Measurements from ENCODE around the gene TRMT11. TPM values are rescaled to one million over a fixed set of nuclear protein-coding genes. Genes with fewer than 3 reads are reported as not detected.

Gene TRMT11
- total and polyA plus RNA-seq, 9 of the 15 experiments (the other 6 are each of a cell fraction or from before 2014, with no cell fraction given): 38.8 to 88.0 (median 59.8) TPM

- TF ChIP-seq ZBTB11 (CRISPR knock-in tag; IDR thresholded peaks at IDR 0.05): peak in 1 of 3 experiments; percentile 31; a peak in 1 of 6 replicates
- no peak for TF ChIP-seq POLR2AphosphoS5 (IDR thresholded peaks at IDR 0.05; ENCODE audit: control insufficient read depth, insufficient read depth, low read depth, low read length)
- TF ChIP-seq NFXL1 (CRISPR knock-in tag; IDR thresholded peaks at IDR 0.05): no peak
- no peak for TF ChIP-seq POLR2B (IDR thresholded peaks at IDR 0.05; ENCODE audit: low read depth, partially characterized antibody)
- no peak for TF ChIP-seq CCAR2 (IDR thresholded peaks at IDR 0.05; ENCODE audit: low read depth, low read length)
- TF ChIP-seq SMAD4 (CRISPR knock-in tag; conservative IDR thresholded peaks at IDR 0.05): no peak; the same call in 1 of the 2 replicates
- no peak for TF ChIP-seq ZNF583 (CRISPR knock-in tag; IDR thresholded peaks at IDR 0.05)
- TF ChIP-seq TCF3 (CRISPR knock-in tag; IDR thresholded peaks at IDR 0.05): peak; percentile 77
- no peak for TF ChIP-seq BCL6 (CRISPR knock-in tag; IDR thresholded peaks at IDR 0.05)
- no peak for TF ChIP-seq ZFP30 (CRISPR knock-in tag; IDR thresholded peaks at IDR 0.05; ENCODE audit: borderline replicate concordance)
- TF ChIP-seq ZNF699 (CRISPR knock-in tag; IDR thresholded peaks at IDR 0.05; ENCODE audit: insufficient replicate concordance): no peak
- TF ChIP-seq MIER1 (IDR thresholded peaks at IDR 0.05; ENCODE audit: low read depth): no peak
- no peak for TF ChIP-seq ZC3H11A (IDR thresholded peaks at IDR 0.05; ENCODE audit: low read depth, low read length)
- no peak for TF ChIP-seq RAD21 (CRISPR knock-in tag; conservative IDR thresholded peaks at IDR 0.05 in 1 of 2, IDR thresholded peaks at IDR 0.05 in 1 of 2)
- no peak for TF ChIP-seq SNRNP70 (optimal IDR thresholded peaks at IDR 0.05; ENCODE audit: low read depth, low read length)
- TF ChIP-seq KAT8 (IDR thresholded peaks at IDR 0.05; ENCODE audit: low read depth): no peak
- no peak for TF ChIP-seq FOS (IDR thresholded peaks at IDR 0.05; ENCODE audit: extremely low read depth, insufficient read length)
- no peak for TF ChIP-seq NEUROD1 (IDR thresholded peaks at IDR 0.05; ENCODE audit: borderline replicate concordance, low read depth, low read length, partially characterized antibody)
- TF ChIP-seq PHTF2 (CRISPR knock-in tag; IDR thresholded peaks at IDR 0.05): no peak
- no peak for TF ChIP-seq NR0B1 (IDR thresholded peaks at IDR 0.05; ENCODE audit: partially characterized antibody)
- no peak for TF ChIP-seq IRF2 (CRISPR knock-in tag; IDR thresholded peaks at IDR 0.05)
- TF ChIP-seq SETDB1 (IDR thresholded peaks at IDR 0.05; ENCODE audit: low read length): no peak
- TF ChIP-seq ZNF766 (CRISPR knock-in tag; conservative IDR thresholded peaks at IDR 0.05): peak; percentile 42; the same call in 1 of the 2 replicates
- peak; percentile 69 for TF ChIP-seq TEAD4 (IDR thresholded peaks at IDR 0.05; ENCODE audit: low read length)
- TF ChIP-seq TEAD4 (CRISPR knock-in tag; IDR thresholded peaks at IDR 0.05; ENCODE audit: borderline replicate concordance): no peak
- no peak for TF ChIP-seq ZNF431 (CRISPR knock-in tag; IDR thresholded peaks at IDR 0.05)
These were observed 31.5 kb upstream of the TRMT11 start (continued) for GRCh38 chr6:125954735-125955339.

Data from K562 (cell line).